GM19324 (cell line): ENCODE results near the gene SFI1.

Experiments
- ATAC-seq: cut with Tn5 transposase; IDR thresholded peaks from one replicate; pipeline ENCODE4 v1.9.1; 2021; ENCODE audit warnings: mild to moderate bottlenecking, moderate library complexity; ENCODE audit not compliant: unreplicated experiment, low FRiP score

The SFI1 gene

DNA sequence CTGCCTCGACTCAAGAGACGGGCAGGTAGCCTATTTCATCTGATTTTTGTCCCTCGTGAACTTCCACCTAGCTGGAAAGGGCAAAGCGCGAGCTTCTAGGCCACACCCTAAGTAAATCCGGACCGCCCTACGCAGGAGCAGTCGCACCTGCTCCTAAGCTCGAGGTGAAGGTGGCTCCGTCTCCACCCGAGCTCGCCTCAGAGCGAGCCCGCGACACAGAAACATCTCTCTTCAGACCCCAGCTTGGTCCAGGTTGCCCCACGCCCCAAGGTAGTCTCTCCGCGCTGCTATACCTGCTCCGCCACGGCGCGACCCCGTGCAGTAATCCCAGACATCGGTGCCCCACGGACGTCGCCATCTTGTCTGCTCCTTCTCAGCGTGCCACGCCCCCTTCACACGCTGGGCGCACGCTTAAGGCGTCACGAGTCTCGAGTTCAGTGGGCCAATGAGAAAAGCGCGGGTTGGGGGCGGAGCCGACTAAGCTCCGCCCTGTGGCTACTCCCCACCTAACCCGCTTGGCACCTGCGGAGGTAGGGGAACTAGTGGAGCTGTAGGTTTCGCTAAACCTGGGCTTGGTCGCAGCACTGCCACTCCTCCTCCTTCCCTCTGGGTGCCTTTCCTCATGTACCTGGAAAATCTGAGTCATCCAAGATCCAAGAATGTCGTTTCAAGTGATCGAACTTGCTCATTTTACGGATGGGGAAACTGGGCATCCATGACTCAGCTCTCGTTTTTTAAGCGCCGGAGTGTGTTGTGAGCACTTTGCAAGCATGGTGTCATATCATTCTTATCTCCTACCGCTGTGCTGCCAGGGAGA lies 165.7 kb downstream of the SFI1 start, which contains the start of gene PISD:
TSS of gene PISD (minus strand) at position 365 of the 817 bp plus-strand sequence. CDS start at position 358, 7 bp downstream.
- ATAC-seq, result peak; percentile 91

DNA sequence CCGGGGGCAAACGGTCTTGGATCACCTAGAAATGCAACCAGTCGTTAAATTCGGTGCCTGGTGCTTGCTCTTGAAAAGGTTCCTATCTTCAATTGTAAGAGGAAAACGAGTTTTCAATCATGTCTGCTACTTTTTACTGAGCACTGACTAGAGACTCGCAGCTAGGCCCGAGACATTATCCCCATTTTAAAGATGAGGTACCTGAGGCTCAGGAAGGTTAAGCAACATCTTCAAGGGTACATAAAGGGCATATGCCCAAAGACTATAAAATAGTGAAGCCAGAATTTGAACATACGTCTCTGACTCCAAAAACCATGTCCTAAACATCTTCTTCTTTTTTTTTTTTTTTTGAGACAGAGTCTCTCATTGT lies 166.3 kb downstream of the SFI1 start:
- no peak for ATAC-seq
